Vagina (tissue), 2 donors: ENCODE measurements around the gene PRELID3B.

Source experiments
- CTCF ChIP-seq, 3 experiments: fragments of 450-650 bp in 2 of 3; fragments of 200-600 bp in 1 of 3; sonication (generic) in 1 of 3; IDR thresholded peaks; one replicate each; pipeline ENCODE4 v1.5.1; 2017 to 2019; ENCODE audit warnings: antibody characterized with exemption in 3 of 3, mild to moderate bottlenecking in 2 of 3, moderate library complexity in 2 of 3
- POLR2AphosphoS5 ChIP-seq, 2 donors: sonication (generic); formaldehyde crosslinking; IDR thresholded peaks; one replicate each; pipeline ENCODE4 v1.9.0; 2017; ENCODE audit warnings: antibody characterized with exemption in 2 of 2, mild to moderate bottlenecking in 2 of 2, low read depth in 1 of 2; ENCODE audit not compliant: insufficient read depth in 1 of 2

DNA sequence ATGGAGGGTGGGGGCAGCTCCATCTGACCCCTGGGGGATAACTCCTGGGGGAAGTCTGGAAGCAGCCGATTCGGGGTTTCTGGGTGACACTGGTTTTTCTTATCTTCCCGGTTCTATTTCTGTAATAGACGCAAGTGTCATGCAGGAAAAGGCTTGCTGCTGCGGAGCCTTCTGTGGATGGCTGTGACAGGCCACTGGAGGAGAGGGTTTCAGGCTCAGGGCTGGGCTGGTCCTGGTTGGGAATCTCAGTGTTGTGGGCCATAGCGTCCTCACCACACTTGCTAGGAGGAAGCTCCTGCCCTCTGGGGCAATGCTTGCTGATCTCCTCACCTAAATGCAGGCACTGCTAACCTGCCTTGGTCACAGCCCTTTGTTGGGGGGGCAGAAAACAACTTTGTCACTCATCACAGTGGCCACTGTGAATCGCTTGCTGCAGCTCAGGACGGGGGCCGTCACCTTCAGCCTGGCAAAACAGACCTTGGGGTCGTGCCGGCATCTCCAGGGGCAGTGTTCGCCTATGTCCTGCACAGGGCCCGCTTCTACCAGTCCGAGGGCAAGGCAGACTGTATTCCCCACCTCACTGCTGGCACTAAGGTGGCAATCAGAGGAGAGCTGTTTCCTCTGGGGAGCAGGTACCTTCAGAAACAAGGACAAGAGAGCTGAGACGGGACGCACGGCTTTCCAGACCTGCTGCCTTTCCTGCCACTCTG, 27.8 kb downstream of the PRELID3B start:
- TF ChIP-seq CTCF (IDR thresholded peaks at IDR 0.05) (no peak), POLR2AphosphoS5 (IDR thresholded peaks at IDR 0.05; ENCODE audit: insufficient read depth in 1 of 2, low read depth in 1 of 2) (no peak)
